GM23338 (cell line): ENCODE measurements around the gene PTPRN2. TPM values are rescaled to one million over a fixed set of nuclear protein-coding genes. Genes with fewer than 3 reads are reported as not detected.

Experiments used
- ATAC-seq: fragments of 200-7000 bp; cut with Tn5 transposase; 3 replicates; pipeline ENCODE4 v1.9.1; 2020
- DNase-seq: peaks from one replicate; pipeline ENCODE4 v3.0.0-alpha.2; 2015; ENCODE audit warnings: low spot score
- H2AFZ ChIP-seq: fragments of 200-600 bp; sonication (generic); 2 replicates; pipeline ENCODE4 v1.8.0; 2016; ENCODE audit warnings: antibody characterized with exemption, mild to moderate bottlenecking, moderate library complexity
- H3F3A ChIP-seq: fragments of 200-600 bp; sonication (generic); replicated peaks from 2 replicates; pipeline ENCODE4 v1.8.0; 2017; ENCODE audit warnings: antibody characterized with exemption, mixed run types, low read depth
- H3K27ac ChIP-seq: fragments of 200-600 bp; sonication (generic); 2 replicates; pipeline ENCODE4 v1.6.1; 2016; ENCODE audit warnings: low read depth
- H3K27me3 ChIP-seq: fragments of 200-600 bp; sonication (generic); 2 replicates; pipeline ENCODE4 v1.8.0; 2016; ENCODE audit warnings: mild to moderate bottlenecking, mixed run types, moderate library complexity; ENCODE audit not compliant: insufficient read depth
- H3K36me3 ChIP-seq: fragments of 200-600 bp; sonication (generic); 2 replicates; pipeline ENCODE4 v1.8.0; 2016; ENCODE audit warnings: mild to moderate bottlenecking; ENCODE audit not compliant: insufficient read depth
- H3K4me1 ChIP-seq: fragments of 200-600 bp; sonication (generic); 2 replicates; pipeline ENCODE4 v1.8.0; 2016; ENCODE audit warnings: mild to moderate bottlenecking, moderate library complexity; ENCODE audit not compliant: insufficient read depth
- H3K4me2 ChIP-seq: fragments of 200-600 bp; sonication (generic); 2 replicates; pipeline ENCODE4 v1.7.1; 2017; ENCODE audit warnings: mixed run types
- H3K4me3 ChIP-seq: fragments of 200-600 bp; sonication (generic); 2 replicates; pipeline ENCODE4 v1.6.1; 2016; ENCODE audit warnings: mixed run types
- H3K79me2 ChIP-seq: fragments of 200-600 bp; sonication (generic); replicated peaks from 2 replicates; pipeline ENCODE4 v1.8.0; 2017; ENCODE audit warnings: mild to moderate bottlenecking; ENCODE audit not compliant: insufficient read depth
- H3K9me2 ChIP-seq: fragments of 200-600 bp; sonication (generic); 2 replicates; pipeline ENCODE4 v1.8.0; 2017; ENCODE audit not compliant: insufficient read depth
- H4K20me1 ChIP-seq: fragments of 200-600 bp; sonication (generic); replicated peaks from 2 replicates; pipeline ENCODE4 v1.8.0; 2017; ENCODE audit warnings: mild to moderate bottlenecking; ENCODE audit not compliant: insufficient read depth
- H3K27ac Mint-ChIP-seq: 2 replicates; pipeline ENCODE4 v1.8.0; 2020; ENCODE audit warnings: inconsistent platforms, mild to moderate bottlenecking, moderate library complexity, mixed read lengths
- H3K27me3 Mint-ChIP-seq: 3 replicates; pipeline ENCODE4 v1.8.0; 2022; ENCODE audit warnings: low read depth, mild to moderate bottlenecking, moderate library complexity, mixed read lengths, inconsistent platforms; ENCODE audit not compliant: insufficient read depth, poor library complexity
- H3K36me3 Mint-ChIP-seq: 3 replicates; pipeline ENCODE4 v1.8.0; 2021; ENCODE audit warnings: low read depth, mild to moderate bottlenecking, inconsistent platforms, moderate library complexity, mixed read lengths
- H3K4me1 Mint-ChIP-seq: 3 replicates; pipeline ENCODE4 v1.8.0; 2020; ENCODE audit warnings: mild to moderate bottlenecking, inconsistent platforms, mixed read lengths
- H3K4me3 Mint-ChIP-seq: 3 replicates; pipeline ENCODE4 v1.8.0; 2021; ENCODE audit warnings: moderate library complexity, mild to moderate bottlenecking, inconsistent platforms, mixed read lengths
- H3K9me3 Mint-ChIP-seq: 3 replicates; pipeline ENCODE4 v1.8.0; 2020; ENCODE audit warnings: moderate library complexity, mild to moderate bottlenecking, inconsistent platforms, mixed read lengths
- CREB1 ChIP-seq: fragments of 250-450 bp; sonication (Bioruptor Pico); IDR thresholded peaks from 2 replicates; pipeline ENCODE4 v1.5.0; 2020; ENCODE audit warnings: low read depth, mild to moderate bottlenecking, moderate library complexity
- REST ChIP-seq: IDR thresholded peaks from one replicate; pipeline ENCODE4 v1.6.1; 2018; ENCODE audit warnings: antibody characterized with exemption; ENCODE audit not compliant: unreplicated experiment
- STAT1 ChIP-seq: IDR thresholded peaks from one replicate; pipeline ENCODE4 v1.6.1; 2016; ENCODE audit warnings: antibody characterized with exemption; ENCODE audit not compliant: unreplicated experiment
- ZNF462 ChIP-seq: fragments of 250-450 bp; sonication (Bioruptor Pico); IDR thresholded peaks from 2 replicates; pipeline ENCODE4 v1.5.0; 2020; ENCODE audit warnings: mild to moderate bottlenecking, moderate library complexity
- polyA plus RNA-seq: library from polyadenylated mRNA; unstranded; fragments of >200 nt; fragmentation: Nextera tagmentation; extraction: Ambion mirVana; gene quantifications from 2 replicates; pipeline ENCODE4 v1.2.1, GENCODE V29; 2016
- total RNA-seq: library from RNA; depleted of rRNA; stranded (reverse); fragments of >200 nt; shearing (Covaris generic); gene quantifications from 2 replicates; pipeline ENCODE4 v1.2.3, GENCODE V29; 2014

Gene PTPRN2
- total and polyA plus RNA-seq, 2 experiments from 2014 or later = 0.87 to 4.0 TPM

- Histone ChIP-seq H3K36me3 (no peaks in the 10 kb centered on the region; the same call in 1 of the 2 replicates), H3K27ac (no peak overlapping the region), H3F3A (no peaks in the 10 kb centered on the region), H3K4me2 (no peak overlapping the region), H4K20me1 (no peaks in the 10 kb centered on the region), H3K4me3 (no peak overlapping the region), H3K79me2 (no peaks in the 10 kb centered on the region), H3K27me3 (no peaks in the 10 kb centered on the region), H3K4me1 (no peaks in the 10 kb centered on the region), H3K9me2 (no peaks in the 10 kb centered on the region), H2AFZ (no peak overlapping the region)
- H3K27me3 Mint-ChIP-seq = peaks cover 7% of the 10 kb centered on the region
- H3K27ac Mint-ChIP-seq = no peak overlapping the region
- H3K36me3 Mint-ChIP-seq = peaks cover 39% of the 10 kb centered on the region
- TF ChIP-seq ZNF462 (no peak), CREB1 (CRISPR knock-in tag) (no peak), STAT1 (no peak), REST (no peak)
- DNase-seq (no peak), ATAC-seq (no peak)
- H3K9me3 Mint-ChIP-seq = peaks cover 99% of the 10 kb centered on the region
- no peaks in the 10 kb centered on the region for H3K4me1 Mint-ChIP-seq
- H3K4me3 Mint-ChIP-seq = no peak overlapping the region
Measured at GRCh38 chr7:157952841-157953645, 634.6 kb downstream of the PTPRN2 start.
